Measurements from ENCODE around the gene CUZD1.

Gene CUZD1

GRCh38 chr10:122855745-122856144 lies 10.1 kb upstream of the CUZD1 start:
- no peak for DNase-seq

- DNase-seq: no peak
These were observed 9.0 kb upstream of the CUZD1 start for GRCh38 chr10:122854648-122855047.

DNA sequence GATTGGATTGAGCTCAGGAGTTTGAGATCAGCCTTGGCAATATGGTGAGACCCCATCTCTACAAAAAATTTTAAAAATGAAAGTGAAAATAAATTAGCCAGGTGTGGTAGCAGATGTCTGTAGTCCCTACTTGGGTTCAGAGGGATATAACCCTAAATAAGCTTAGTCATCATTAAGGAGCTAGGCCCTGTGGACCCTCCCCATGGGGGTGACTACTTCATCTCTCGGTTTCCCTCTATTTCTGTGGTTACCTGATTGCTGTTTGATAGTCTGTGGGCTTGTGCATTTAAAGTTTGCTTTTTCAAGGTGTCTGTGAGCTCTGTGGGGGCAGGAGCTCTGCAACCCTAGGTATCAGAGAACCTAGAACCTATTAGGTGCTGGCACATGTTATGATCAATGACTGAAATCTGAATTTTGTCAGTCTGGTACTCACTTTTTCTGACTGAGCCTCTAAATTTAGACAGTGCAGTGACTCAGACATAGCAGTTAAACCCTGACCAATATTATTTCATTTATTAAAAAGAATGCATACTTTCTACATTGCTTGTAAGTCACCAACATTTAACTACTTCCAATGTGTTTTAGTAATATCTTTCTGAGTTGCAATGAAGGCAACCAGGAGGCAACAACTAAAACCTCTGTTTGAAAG lies 8.1 kb upstream of the CUZD1 start:
- DNase-seq: no peak

GRCh38 chr10:122852261-122852660 lies 6.6 kb upstream of the CUZD1 start:
- no peak for DNase-seq

DNA sequence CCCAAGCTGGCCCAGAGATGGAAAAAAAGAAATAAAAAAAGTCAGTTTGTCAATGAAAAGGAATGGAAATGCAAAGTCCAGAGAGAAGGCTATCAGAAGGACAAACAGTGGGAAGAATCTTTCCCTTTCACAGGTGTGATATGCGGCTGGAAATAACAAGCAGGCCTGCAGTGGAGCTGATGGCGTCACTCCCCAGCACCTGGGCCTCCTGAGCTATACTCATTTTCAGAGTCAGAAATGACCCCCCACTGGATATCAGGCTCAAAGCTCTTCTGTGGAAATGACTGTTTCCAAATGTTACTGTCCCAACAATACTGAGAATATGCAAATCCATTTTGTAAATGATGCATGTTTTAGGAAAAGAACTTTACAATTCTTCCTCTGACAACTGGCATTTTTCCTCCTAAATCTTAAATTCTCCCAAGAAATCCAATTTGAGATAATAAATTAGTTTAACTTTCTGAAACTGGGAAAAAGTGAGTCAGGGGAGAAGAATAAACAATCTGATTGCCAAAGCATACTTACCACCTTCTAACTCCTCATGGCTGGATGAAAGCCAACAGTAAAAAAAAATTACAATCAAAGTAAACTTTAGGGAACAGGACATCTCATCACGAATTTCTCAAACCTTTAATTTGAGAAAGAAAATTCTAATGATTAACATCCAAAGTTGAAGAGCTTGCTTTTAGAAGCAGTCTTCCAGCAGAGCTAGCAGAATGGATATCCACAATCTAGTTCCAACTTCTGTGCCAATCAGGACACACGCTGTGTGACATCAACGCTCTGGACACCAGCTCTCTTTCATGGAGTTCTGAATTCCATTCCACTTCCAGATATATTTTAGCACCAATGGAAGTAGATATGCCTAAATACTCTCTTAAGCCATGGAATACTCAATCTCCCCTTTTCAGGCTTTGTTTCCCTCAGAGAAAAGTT lies 5.3 kb upstream of the CUZD1 start:
- no peak for DNase-seq

DNA sequence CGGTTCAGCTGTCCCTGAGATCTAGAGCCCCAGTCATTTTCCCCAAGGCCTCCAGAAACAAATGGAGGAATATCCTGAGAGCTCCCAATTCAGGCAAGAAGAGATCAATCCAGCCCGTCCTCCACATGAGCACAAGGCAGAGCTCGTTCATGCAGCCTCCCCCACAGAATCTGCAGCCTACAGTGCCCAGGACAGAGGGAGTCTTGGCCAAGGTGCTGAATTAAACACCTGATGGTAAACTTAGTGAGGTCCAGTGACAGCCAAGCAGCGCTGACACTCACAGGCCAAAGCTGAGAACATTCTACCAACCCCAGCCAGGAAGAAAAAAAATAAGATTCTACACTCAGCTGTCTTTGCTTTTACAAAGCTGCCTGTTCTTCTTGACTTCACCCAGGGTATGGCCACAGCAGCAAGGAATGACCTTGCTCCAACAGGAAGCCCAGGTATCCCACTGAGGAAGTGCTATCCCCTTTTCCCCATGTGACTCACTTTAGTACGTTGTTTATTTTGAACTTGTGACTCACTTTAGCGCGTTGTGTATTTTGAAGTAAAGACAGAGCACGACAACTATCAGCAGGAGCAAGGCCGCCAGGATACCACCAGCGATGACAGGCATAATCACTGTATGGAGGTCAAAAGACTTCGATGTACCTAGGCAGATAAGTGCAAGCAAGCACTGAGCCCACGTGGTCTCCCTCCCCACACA lies 4.4 kb upstream of the CUZD1 start:
- no peak for DNase-seq

- DNase-seq: no peak
These were observed 3.4 kb upstream of the CUZD1 start for GRCh38 chr10:122849090-122849489.

DNA sequence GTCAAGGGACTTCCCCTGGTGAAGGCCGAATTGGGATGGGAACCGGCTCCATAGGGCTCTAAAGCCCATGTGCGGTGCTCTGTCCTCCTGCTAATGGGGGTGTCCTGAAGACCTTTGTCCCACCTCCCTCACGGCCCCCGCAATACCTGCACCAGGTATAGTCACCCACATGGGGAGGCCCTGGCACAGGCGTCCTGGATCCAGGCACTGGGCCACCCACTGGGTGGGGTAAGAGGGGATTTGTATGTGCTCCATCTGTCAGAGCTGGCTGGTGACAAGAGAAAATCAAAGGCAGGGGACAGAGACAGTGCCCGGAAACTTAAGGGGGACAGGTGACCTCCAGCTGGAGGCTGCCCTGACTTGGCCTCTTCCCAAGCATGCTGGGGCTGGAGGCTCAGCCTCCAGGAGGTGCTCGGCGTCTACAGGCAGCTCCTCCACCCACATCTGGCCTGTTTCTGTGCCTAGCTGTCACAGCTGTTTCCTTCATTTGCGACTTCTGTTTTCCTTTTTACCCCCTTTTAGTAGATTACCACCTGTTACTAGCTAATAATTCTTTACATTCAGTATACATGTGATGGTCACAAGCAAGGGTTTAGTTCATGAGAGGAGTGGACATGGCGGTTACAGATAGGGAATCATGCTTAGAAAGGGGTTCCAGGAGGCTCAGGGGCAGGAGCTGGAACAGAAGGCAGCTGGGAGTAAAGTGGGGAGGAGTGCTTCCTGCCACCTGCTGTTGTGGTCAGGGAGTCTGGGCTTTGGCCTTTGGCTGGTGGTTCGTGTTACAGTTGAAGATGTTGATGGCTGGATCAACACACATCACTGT lies 2.3 kb upstream of the CUZD1 start:
- no peak for DNase-seq

- DNase-seq: no peak
These were observed 1.5 kb downstream of the CUZD1 start for GRCh38 chr10:122844146-122844545.

- DNase-seq: no peak
These were observed 4.1 kb downstream of the CUZD1 start for GRCh38 chr10:122841569-122841968.

DNA sequence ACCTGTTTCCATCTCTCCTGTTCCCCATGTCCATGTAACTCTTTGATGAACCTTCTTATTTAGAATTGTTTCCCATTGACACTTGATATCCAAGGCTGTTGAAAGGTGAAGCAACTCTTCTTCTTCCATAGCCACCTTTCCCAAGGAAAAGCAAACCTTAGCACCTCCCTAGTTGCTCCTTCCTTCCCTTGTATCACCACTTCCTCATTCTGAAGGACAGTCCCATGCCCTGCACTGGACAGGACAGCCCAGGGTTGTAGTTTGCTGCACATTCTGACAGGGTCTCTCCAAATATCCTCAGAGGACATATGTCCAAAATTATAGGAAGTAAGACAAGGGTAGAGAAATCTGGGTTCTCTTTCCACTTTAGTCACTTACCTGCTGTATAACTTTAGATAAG lies 6.2 kb downstream of the CUZD1 start:
- DNase-seq: no peak

GRCh38 chr10:122838880-122839279 lies 6.8 kb downstream of the CUZD1 start:
- no peak for DNase-seq

GRCh38 chr10:122835908-122836307 lies 9.7 kb downstream of the CUZD1 start:
- DNase-seq: no peak

DNA sequence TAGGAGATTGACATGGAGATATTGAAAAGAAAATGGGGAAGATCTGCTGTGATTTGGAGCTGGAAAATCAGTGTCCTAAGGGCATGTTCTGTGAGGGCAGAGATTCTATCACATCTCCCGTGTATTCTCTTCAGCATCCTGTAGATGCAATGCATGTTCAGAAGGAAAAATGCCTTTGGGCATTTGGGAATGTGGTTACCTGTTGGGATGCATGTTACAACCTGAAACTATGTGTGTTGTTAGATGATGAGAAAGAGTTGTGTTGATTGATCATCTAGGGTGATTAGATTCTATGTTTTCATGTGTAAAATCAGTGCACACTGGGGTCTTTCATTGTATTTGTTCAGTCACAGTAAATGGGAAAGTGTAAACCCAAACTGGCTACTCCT lies 14.7 kb downstream of the CUZD1 start:
- DNase-seq: no peak

- DNase-seq: no peak
These were observed 15.2 kb downstream of the CUZD1 start for GRCh38 chr10:122830273-122830964.

DNA sequence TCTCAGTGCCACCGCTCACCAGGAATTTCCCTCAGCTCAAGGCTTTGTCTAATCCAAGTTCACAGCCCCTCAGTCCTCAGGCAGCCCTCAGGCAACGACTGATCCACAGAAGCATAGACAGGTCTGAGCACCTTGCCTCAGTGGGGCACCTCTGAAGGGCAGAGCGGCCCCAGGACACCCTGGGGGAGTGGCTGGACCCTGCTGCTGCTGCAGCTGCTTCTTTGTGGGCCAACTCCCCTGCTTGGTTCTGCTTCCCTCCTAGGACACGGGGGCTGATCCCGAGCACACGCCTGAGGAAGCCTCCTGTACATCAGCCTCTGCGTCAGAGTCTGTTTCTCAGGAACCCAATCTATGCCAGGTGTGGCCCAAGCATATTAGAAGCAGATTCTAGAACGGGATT lies 16.2 kb downstream of the CUZD1 start:
- no peak for DNase-seq

GRCh38 chr10:122828716-122829255 lies 16.9 kb downstream of the CUZD1 start:
- no peak for DNase-seq

DNA sequence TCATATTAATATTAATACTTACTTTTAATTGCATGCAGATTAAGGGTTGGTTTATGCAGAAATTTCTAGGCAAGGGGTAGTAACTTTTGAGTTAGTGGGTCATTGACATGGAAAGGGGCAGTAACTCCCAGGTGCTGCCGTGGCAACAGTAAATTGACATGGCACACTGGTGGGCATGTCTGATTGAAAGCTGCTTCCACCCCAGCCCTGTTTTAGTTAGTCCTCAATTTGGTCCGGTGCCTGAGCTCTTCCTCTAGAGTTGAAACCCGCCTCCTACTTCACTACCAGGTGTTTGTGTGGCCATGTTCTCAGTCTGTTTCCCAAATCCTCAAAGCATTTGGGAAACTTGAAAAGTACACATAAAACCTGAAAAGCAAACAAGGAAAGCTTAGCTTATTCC lies 18.4 kb downstream of the CUZD1 start:
- DNase-seq: no peak

- DNase-seq: no peak
These were observed 22.5 kb downstream of the CUZD1 start for GRCh38 chr10:122822973-122823690.

DNA sequence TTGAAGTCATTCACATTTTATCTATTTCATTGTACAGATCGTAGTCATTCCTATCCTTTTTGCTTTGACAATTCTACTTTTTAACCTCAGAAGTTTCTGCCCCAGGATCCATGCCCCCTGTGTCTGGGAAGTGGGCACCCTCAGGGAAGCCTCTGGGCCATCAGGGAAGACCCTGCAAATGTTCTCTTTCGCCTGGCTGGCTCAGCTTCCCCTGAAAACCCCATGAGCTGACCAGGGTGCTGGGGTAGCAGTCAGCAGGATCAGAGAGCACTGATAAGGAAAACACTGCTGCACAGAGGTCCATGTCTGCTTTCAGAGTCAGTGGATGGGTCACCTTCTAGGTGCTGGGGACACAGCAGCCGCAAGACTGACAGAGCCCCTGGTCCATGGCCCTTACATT lies 23.8 kb downstream of the CUZD1 start:
- no peak for DNase-seq

- no peak for DNase-seq
These were observed 30.2 kb downstream of the CUZD1 start for GRCh38 chr10:122815458-122815857.

Data from NCI-H1694 treated with DMSO at 0.1 percent for 48 hours (cell line).